ENCODE results near the gene CDC14A.

GRCh38 chr1:100353071-100353801, 930 bp downstream of the CDC14A start:
- TF ChIP-seq CTCF (IDR thresholded peaks at IDR 0.05; ENCODE audit: insufficient read depth, low read depth, low read length) (no peak), EZH2 (IDR thresholded peaks at IDR 0.05; ENCODE audit: insufficient read depth, low read length) (no peak)

Measured in astrocyte (in vitro differentiated cells and primary cell).